BJ (cell line): Measurements from ENCODE around the gene EPHA6. TPM values are rescaled to one million over a fixed set of nuclear protein-coding genes. Genes with fewer than 3 reads are reported as not detected.

ENCODE experiments used
- CTCF ChIA-PET: fragments of 350-600 bp; formaldehyde crosslinking; extraction: SDS; loops from one replicate; lab custom pipeline; 2021; ENCODE audit warnings: antibody characterized with exemption, inconsistent platforms; lab: Yijun Ruan, JAX
- POLR2A ChIA-PET: fragments of 300-600 bp; sonication (Branson Sonifier 250); formaldehyde crosslinking; extraction: SDS; loops from one replicate; lab custom pipeline; 2021; ENCODE audit warnings: antibody characterized with exemption; lab: Charles Lee
- DNase-seq: peaks from one replicate; pipeline ENCODE4 v3.0.0-alpha.2; 2011; ENCODE audit warnings: low read depth
- H3K27me3 ChIP-seq: 2 replicates; pipeline ENCODE4 v1.6.0; 2011; ENCODE audit warnings: low read length; ENCODE audit not compliant: control insufficient read depth, insufficient read depth
- H3K36me3 ChIP-seq: 2 replicates; pipeline ENCODE4 v1.5.1; 2011; ENCODE audit warnings: low read length; ENCODE audit not compliant: control insufficient read depth, insufficient read depth
- H3K4me3 ChIP-seq: 2 replicates; pipeline ENCODE4 v1.5.1; 2011; ENCODE audit warnings: low read depth, mild to moderate bottlenecking, control low read depth, low read length
- CTCF ChIP-seq: IDR thresholded peaks from 2 replicates; pipeline ENCODE4 v1.5.1; 2011; ENCODE audit warnings: low read depth, mild to moderate bottlenecking, control low read depth, inconsistent platforms, low read length, moderate library complexity; ENCODE audit not compliant: insufficient read depth
- polyA plus RNA-seq: library from polyadenylated mRNA; depleted of rRNA; stranded (reverse); fragments of >200 nt; gene quantifications from 2 replicates; pipeline ENCODE4 v1.2.3, GENCODE V29; 2011

The EPHA6 gene
- polyA plus RNA-seq, 1 experiment: not detected

- no peaks in the 10 kb centered on the region for H3K36me3 ChIP-seq
- DNase-seq: no peak
- ChIA-PET POLR2A (no interaction called here), CTCF (no interaction called here)
- H3K27me3 ChIP-seq: no peaks in the 10 kb centered on the region
- TF ChIP-seq CTCF: no peak
- no peak overlapping the region for H3K4me3 ChIP-seq
Observed at GRCh38 chr3:97706226-97706625, 891.8 kb downstream of the EPHA6 start.

GRCh38 chr3:97711654-97712053 lies 897.3 kb downstream of the EPHA6 start:
- ChIA-PET CTCF (interaction anchor here (0.9 to 1.9 kb wide), 2 partner anchors 8 to 9 kb away, joined by 3 to 6 read pairs; no protein-coding TSS in a partner anchor), POLR2A (no interaction called here)
- Histone ChIP-seq H3K36me3 (no peaks in the 10 kb centered on the region), H3K27me3 (no peaks in the 10 kb centered on the region), H3K4me3 (no peak overlapping the region)
- no peak for TF ChIP-seq CTCF
- DNase-seq: no peak

DNA sequence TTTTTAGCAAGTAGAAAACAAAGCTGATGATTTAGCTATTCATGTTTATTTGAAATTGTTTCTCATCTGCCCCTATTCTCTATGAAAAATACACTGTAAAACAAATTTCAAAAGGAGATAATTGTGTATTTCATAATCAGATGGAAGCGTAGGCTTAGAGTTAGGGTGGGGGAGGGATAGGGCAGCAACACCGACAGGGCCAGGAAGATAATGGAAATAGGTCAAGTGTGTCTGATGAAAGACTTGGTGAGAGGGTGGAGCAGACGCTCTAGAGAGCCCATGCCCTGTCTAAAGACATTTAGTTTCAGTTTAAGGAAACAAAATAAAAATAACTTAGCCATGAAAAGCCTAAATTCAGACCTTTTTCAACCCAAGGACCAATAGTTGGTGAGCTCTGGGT lies 898.5 kb downstream of the EPHA6 start:
- ChIA-PET POLR2A (no interaction called here), CTCF (no interaction called here)
- no peak for TF ChIP-seq CTCF

GRCh38 chr3:97713634-97714033 lies 899.2 kb downstream of the EPHA6 start:
- no peak for DNase-seq
- POLR2A ChIA-PET: no interaction called here
- no peaks in the 10 kb centered on the region for H3K36me3 ChIP-seq
- H3K27me3 ChIP-seq: no peaks in the 10 kb centered on the region
- H3K4me3 ChIP-seq: no peak overlapping the region
- CTCF ChIA-PET: no interaction called here
- TF ChIP-seq CTCF: no peak

More for the DNA sequence above, 898.5 kb downstream of the EPHA6 start:
- no peak overlapping the region for H3K4me3 ChIP-seq
- no peak for DNase-seq
- H3K27me3 ChIP-seq: no peaks in the 10 kb centered on the region
- no peaks in the 10 kb centered on the region for H3K36me3 ChIP-seq

- peak; percentile 7 for DNase-seq
- POLR2A ChIA-PET: no interaction called here
- Histone ChIP-seq H3K36me3 (no peaks in the 10 kb centered on the region), H3K27me3 (no peaks in the 10 kb centered on the region), H3K4me3 (no peak overlapping the region)
- CTCF ChIA-PET: interaction anchor here (0.6 to 2.3 kb wide), 14 partner anchors 9 to 303 kb away, joined by 3 to 13 read pairs (median 4); no protein-coding TSS in a partner anchor
- peak; percentile 97 for TF ChIP-seq CTCF
Observed at GRCh38 chr3:97719156-97719821, 904.9 kb downstream of the EPHA6 start.
